NCI-H1105 treated with DMSO at 0.1 percent for 48 hours (cell line): ENCODE data around the gene EZR.
A peak's percentile ranks its signal among the peaks of the same experiment; 100 is the strongest.
"Not testable (repeated sequence)": the region's sequence is repeated elsewhere in the genome, so short reads cannot be mapped to it uniquely, and the experiment has no call there.

ENCODE experiments used
- DNase-seq: peaks from one replicate; lab custom pipeline; 2025; lab: John Stamatoyannopoulos, UW

EZR gene

GRCh38 chr6:158841358-158841757, 22.2 kb upstream of the EZR start:
- DNase-seq, result no peak

GRCh38 chr6:158840465-158840864, 21.3 kb upstream of the EZR start:
- no peak for DNase-seq

GRCh38 chr6:158839796-158840195, 20.6 kb upstream of the EZR start:
- DNase-seq, result no peak

GRCh38 chr6:158838790-158839189, 19.6 kb upstream of the EZR start:
- not testable (repeated sequence) for DNase-seq

- DNase-seq, result no peak
Observed at GRCh38 chr6:158837684-158838625, 18.8 kb upstream of the EZR start.

GRCh38 chr6:158836625-158837311, 17.6 kb upstream of the EZR start:
- DNase-seq, result no peak

GRCh38 chr6:158835616-158836221, 16.6 kb upstream of the EZR start:
- no peak for DNase-seq

- no peak for DNase-seq
Observed at GRCh38 chr6:158834675-158835385, 15.7 kb upstream of the EZR start.

GRCh38 chr6:158832807-158833206, 13.6 kb upstream of the EZR start:
- not testable (repeated sequence) for DNase-seq

- no peak for DNase-seq
Observed at GRCh38 chr6:158832026-158832425, 12.9 kb upstream of the EZR start.

- no peak for DNase-seq
Observed at GRCh38 chr6:158831571-158831970, 12.4 kb upstream of the EZR start.

GRCh38 chr6:158830736-158831135, 11.6 kb upstream of the EZR start:
- DNase-seq, result no peak

GRCh38 chr6:158828807-158829206, 9.6 kb upstream of the EZR start:
- DNase-seq, result no peak

- DNase-seq, result no peak
Observed at GRCh38 chr6:158826819-158827501, 7.8 kb upstream of the EZR start.

- DNase-seq, result no peak
Observed at GRCh38 chr6:158825951-158826306, 6.8 kb upstream of the EZR start.

- DNase-seq, result no peak
Observed at GRCh38 chr6:158825038-158825950, 6.1 kb upstream of the EZR start.

GRCh38 chr6:158823616-158824015, 4.4 kb upstream of the EZR start:
- not testable (repeated sequence) for DNase-seq

- peak; percentile 25 for DNase-seq
Observed at GRCh38 chr6:158819977-158820622, 932 bp upstream of the EZR start.

GRCh38 chr6:158818581-158819212, 471 bp downstream of the EZR start:
- peak; percentile 66 for DNase-seq
